Effector memory CD8-positive, alpha-beta T cell (primary cell): ENCODE measurements around the gene RGSL1.

ENCODE experiments used
- ATAC-seq: fragments of 150-1000 bp; cut with Tn5 transposase; replicated peaks from 2 replicates; pipeline ENCODE4 v1.10.0; 2021; ENCODE audit warnings: mild to moderate bottlenecking, moderate library complexity
- DNase-seq, 3 experiments: peaks; one replicate each; pipeline ENCODE4 v3.0.0; 2021
- H3K27ac Mint-ChIP-seq, 2 donors: one replicate each; pipeline ENCODE4 v1.8.0; 2022; ENCODE audit warnings: mild to moderate bottlenecking in 2 of 2, mixed read lengths in 2 of 2, moderate library complexity in 2 of 2
- H3K27me3 Mint-ChIP-seq, 2 donors: one replicate each; pipeline ENCODE4 v1.8.0; 2022; ENCODE audit warnings: mixed read lengths in 2 of 2
- H3K36me3 Mint-ChIP-seq: one replicate; pipeline ENCODE4 v1.8.0; 2022; ENCODE audit warnings: mild to moderate bottlenecking, moderate library complexity, mixed read lengths; ENCODE audit not compliant: insufficient read depth
- H3K4me1 Mint-ChIP-seq, 2 donors: one replicate each; pipeline ENCODE4 v1.8.0; 2022; ENCODE audit warnings: low read depth in 2 of 2, mixed read lengths in 2 of 2
- H3K4me3 Mint-ChIP-seq, 2 donors: one replicate each; pipeline ENCODE4 v1.8.0; 2022; ENCODE audit warnings: mild to moderate bottlenecking in 2 of 2, mixed read lengths in 2 of 2, moderate library complexity in 2 of 2
- H3K9me3 Mint-ChIP-seq, 2 donors: one replicate each; pipeline ENCODE4 v1.8.0; 2022; ENCODE audit warnings: mixed read lengths in 2 of 2

Gene RGSL1

DNA sequence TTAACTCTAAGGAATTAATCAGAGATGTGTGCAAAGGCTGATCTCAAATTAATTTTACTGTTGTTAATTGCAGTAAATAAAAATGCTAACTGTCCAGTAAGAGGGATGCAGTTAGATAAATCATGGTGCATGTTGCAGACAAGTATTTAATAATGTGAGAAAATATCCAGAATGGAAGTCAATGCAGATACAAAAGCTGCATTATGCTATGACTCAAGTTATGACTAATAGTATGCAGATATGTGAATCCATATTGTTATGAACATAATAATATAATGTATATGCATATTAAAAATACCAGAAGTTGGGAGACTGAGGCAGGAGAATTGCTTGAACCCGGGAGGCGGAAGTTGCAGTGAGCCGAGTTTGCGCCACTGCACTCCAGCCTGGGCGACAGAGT, 117.7 kb downstream of the RGSL1 start:
- Mint-ChIP-seq H3K36me3 (no peaks in the 10 kb centered on the region), H3K27ac (no peak overlapping the region), H3K4me3 (no peak overlapping the region), H3K27me3 (no peaks in the 10 kb centered on the region), H3K4me1 (no peaks in the 10 kb centered on the region), H3K9me3 (no peaks in the 10 kb centered on the region)
- ATAC-seq (no peak), DNase-seq (no peak)

DNA sequence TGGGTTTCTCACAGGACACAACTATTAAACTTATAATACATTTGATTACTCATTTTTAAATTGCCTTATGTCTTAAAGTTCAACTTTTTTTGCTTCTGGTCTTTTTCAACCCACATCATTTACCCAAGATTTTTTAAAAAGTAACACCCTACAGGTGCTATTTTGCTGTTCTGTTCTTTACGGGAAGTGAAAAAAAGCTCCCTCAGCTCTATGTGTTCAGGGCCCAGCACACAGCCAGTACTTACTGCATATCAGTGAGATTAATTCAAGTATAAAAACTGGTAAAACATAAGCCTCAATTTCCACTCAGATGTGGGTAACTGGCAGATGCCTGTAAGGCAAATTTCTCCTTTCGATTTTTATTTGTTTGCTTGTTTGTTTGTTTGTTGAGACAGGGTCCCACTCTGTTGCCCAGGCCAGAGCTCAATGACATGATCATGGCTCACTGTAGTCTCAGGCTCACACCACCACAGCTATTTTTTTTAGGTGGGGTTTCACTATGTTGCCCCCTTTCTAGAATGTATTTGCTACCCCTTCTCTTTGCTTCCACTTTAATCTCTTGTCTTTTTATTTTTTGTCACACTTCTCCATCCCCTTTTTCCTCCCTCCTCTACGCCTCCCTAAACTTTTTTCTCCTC, 118.8 kb downstream of the RGSL1 start:
- Mint-ChIP-seq H3K27me3 (no peaks in the 10 kb centered on the region), H3K4me3 (no peak overlapping the region), H3K4me1 (no peaks in the 10 kb centered on the region), H3K9me3 (no peaks in the 10 kb centered on the region), H3K27ac (no peak overlapping the region), H3K36me3 (no peaks in the 10 kb centered on the region)
- DNase-seq: no peak
- ATAC-seq: no peak

- ATAC-seq: no peak
- H3K27me3 Mint-ChIP-seq: no peaks in the 10 kb centered on the region
- no peaks in the 10 kb centered on the region for H3K9me3 Mint-ChIP-seq
- no peaks in the 10 kb centered on the region for H3K4me1 Mint-ChIP-seq
- DNase-seq: no peak
- H3K36me3 Mint-ChIP-seq: peaks cover 1% of the 10 kb centered on the region
- no peak overlapping the region for H3K4me3 Mint-ChIP-seq
- H3K27ac Mint-ChIP-seq: no peak overlapping the region
Measured at GRCh38 chr1:182569939-182570610, 120.1 kb downstream of the RGSL1 start.

DNA sequence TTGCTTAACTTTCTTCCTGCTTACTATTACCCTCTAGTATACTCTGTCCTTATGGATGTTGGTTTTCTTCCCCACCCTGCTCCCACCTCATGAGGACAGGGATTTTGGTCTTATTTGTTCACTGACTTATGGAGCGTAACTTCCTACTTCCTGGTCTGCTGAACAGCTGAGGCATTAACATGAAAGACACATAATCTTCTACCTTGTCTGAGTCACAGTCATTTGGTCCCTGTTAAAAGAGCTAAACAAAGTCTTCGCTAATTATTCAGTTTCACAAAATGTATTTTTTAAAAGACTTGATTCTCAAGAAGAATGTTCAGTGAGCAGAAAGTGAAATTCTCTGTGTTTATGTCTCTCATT, 120.6 kb downstream of the RGSL1 start:
- Mint-ChIP-seq H3K36me3 (peaks cover 5% of the 10 kb centered on the region), H3K4me3 (no peak overlapping the region), H3K27ac (no peak overlapping the region), H3K9me3 (no peaks in the 10 kb centered on the region), H3K27me3 (no peaks in the 10 kb centered on the region), H3K4me1 (no peaks in the 10 kb centered on the region)
- ATAC-seq (no peak), DNase-seq (no peak)

- ATAC-seq (no peak), DNase-seq (no peak)
- peaks cover 7 to 19% of the 10 kb centered on the region in 2 donors for H3K4me1 Mint-ChIP-seq
- no peak overlapping the region for H3K27ac Mint-ChIP-seq
- H3K4me3 Mint-ChIP-seq: no peak overlapping the region
- no peaks in the 10 kb centered on the region for H3K9me3 Mint-ChIP-seq
- H3K27me3 Mint-ChIP-seq: no peaks in the 10 kb centered on the region
- H3K36me3 Mint-ChIP-seq: peaks cover 40% of the 10 kb centered on the region
Measured at GRCh38 chr1:182574156-182574555, 124.2 kb downstream of the RGSL1 start.

DNA sequence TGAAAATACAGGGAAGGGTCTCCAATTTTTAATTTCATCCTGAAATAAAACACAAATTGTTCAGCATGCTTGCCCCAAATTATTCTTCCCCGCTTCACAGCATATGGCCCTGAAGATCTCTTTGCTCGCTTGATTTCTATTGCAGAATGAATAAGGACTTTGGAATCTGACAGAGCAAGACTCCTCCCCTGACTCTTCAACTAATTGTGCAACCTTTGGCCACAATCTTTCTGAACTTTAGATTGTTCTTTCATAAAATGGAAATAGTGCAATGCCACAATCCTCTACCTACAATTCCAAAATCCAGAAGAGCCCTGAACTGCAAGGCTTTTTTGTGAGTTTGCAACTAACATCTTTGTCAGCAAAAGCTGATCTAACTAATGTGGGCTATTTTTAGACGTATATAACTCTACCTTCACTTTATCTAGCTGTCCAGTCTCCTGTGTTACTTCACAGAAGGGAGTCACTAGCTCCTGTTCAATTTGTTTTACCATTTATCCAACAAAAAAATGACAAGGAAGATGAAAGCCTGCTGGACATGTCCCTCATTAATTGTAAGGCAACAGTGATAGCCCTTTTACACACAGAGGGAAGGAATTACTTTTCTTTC, 125.7 kb downstream of the RGSL1 start:
- H3K27me3 Mint-ChIP-seq: no peaks in the 10 kb centered on the region
- DNase-seq: no peak
- peaks cover 53% of the 10 kb centered on the region for H3K36me3 Mint-ChIP-seq
- H3K4me1 Mint-ChIP-seq: peaks cover 11 to 22% of the 10 kb centered on the region in 2 donors
- H3K9me3 Mint-ChIP-seq: no peaks in the 10 kb centered on the region
- no peak overlapping the region for H3K4me3 Mint-ChIP-seq
- no peak for ATAC-seq
- no peak overlapping the region for H3K27ac Mint-ChIP-seq

DNA sequence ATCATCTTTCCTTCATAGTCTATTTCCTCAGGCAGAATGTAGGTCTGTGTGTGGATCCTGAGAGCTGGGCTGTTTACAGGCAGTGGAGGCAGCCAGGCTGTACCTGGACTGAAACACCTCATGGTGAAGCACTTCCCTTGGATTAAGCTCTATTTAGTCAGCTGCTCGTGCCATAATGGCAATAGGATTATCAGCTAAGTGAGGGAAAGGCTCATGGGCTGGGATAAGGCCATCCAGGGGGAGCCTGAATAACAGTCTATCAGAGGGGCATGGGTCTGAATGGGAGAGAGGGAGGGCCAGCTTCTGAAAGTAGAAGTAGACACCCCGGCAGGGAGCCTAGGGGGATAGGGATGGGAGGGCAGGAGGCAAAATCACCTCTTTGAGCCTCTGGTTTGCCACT, 130.8 kb downstream of the RGSL1 start:
- Mint-ChIP-seq H3K27me3 (no peaks in the 10 kb centered on the region), H3K4me1 (peaks cover 49 to 58% of the 10 kb centered on the region in 2 donors), H3K4me3 (no peak overlapping the region), H3K9me3 (no peaks in the 10 kb centered on the region), H3K36me3 (peaks cover 73% of the 10 kb centered on the region), H3K27ac (no peak overlapping the region)
- ATAC-seq (no peak), DNase-seq (no peak)

- H3K9me3 Mint-ChIP-seq: no peaks in the 10 kb centered on the region
- H3K4me1 Mint-ChIP-seq: peaks cover 60 to 61% of the 10 kb centered on the region in 2 donors
- no peak for DNase-seq
- no peaks in the 10 kb centered on the region for H3K27me3 Mint-ChIP-seq
- ATAC-seq: no peak
- peak overlapping the region; percentile 54 to 66 for H3K4me3 Mint-ChIP-seq
- peak overlapping the region in 1 of 2 donors; percentile 15 for H3K27ac Mint-ChIP-seq
- peaks cover 50% of the 10 kb centered on the region for H3K36me3 Mint-ChIP-seq
Measured at GRCh38 chr1:182584746-182585145, 134.8 kb downstream of the RGSL1 start.

- no peak overlapping the region for H3K27ac Mint-ChIP-seq
- no peaks in the 10 kb centered on the region for H3K27me3 Mint-ChIP-seq
- ATAC-seq (no peak), DNase-seq (no peak)
- peaks cover 39% of the 10 kb centered on the region for H3K36me3 Mint-ChIP-seq
- H3K4me3 Mint-ChIP-seq: peak overlapping the region; percentile 54 to 66
- H3K9me3 Mint-ChIP-seq: no peaks in the 10 kb centered on the region
- H3K4me1 Mint-ChIP-seq: peaks cover 61 to 63% of the 10 kb centered on the region in 2 donors
Measured at GRCh38 chr1:182586380-182586779, 136.4 kb downstream of the RGSL1 start.

- Mint-ChIP-seq H3K9me3 (no peaks in the 10 kb centered on the region), H3K27ac (no peak overlapping the region), H3K27me3 (peaks cover 0 to 6% of the 10 kb centered on the region in 2 donors), H3K36me3 (peaks cover 32% of the 10 kb centered on the region), H3K4me3 (peak overlapping the region in 1 of 2 donors; percentile 100), H3K4me1 (peaks cover 59 to 60% of the 10 kb centered on the region in 2 donors)
- no peak for ATAC-seq
- no peak for DNase-seq
Measured at GRCh38 chr1:182587093-182587492, 137.1 kb downstream of the RGSL1 start.

- no peaks in the 10 kb centered on the region for H3K9me3 Mint-ChIP-seq
- peak; percentile 6 for ATAC-seq
- peaks cover 54% of the 10 kb centered on the region in 2 donors for H3K4me1 Mint-ChIP-seq
- peaks cover 0 to 9% of the 10 kb centered on the region in 2 donors for H3K27me3 Mint-ChIP-seq
- no peak for DNase-seq
- H3K36me3 Mint-ChIP-seq: peaks cover 28% of the 10 kb centered on the region
- peak overlapping the region; percentile 99 to 100 for H3K27ac Mint-ChIP-seq
- peak overlapping the region; percentile 98 to 100 for H3K4me3 Mint-ChIP-seq
Measured at GRCh38 chr1:182587666-182588499, 137.9 kb downstream of the RGSL1 start.

DNA sequence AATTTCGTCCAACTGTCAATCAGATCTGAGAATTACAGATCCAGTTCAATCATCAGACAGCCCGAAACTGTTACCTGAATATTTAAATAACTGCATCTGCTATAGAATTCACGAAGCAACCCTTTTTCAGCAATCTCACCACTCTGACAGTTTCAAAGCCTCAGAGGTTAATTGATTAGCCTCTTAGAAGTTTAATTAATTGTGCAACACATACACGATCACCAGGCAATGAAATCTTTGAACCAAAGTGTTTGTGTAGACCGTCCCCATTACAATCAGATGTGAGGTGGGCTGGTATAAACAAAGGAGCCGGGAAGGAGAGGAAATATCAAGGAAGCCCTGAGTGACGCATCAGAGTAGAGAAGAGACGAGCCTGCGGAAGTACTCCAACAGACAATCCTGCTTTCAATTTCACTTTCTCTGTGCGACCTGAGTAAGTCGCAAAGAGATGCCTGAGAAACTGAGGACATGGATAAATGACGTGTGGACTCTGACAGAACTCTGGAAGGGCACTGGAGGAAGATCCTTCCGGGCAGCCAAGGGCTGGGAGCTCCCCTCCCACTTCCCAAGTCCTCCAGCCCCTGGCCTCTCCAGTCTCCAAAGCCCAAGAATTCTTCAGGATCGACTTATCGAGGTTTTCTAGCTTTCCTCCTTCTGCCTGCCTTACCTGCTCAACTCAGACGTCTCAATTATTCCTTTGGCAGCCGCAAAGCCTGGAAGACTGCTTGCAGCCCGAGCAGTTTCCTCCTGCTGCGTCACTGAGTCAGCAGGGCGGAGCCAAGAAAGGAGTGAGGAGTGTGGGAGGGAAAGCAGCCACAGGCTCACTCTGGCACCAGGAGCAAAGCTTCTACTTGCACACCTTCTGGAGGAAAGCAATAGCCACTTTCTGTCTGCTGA, 138.8 kb downstream of the RGSL1 start, which contains the start of gene RNASEL:
Gene RNASEL, minus strand, starts transcription at position 757 of the 897 bp plus-strand sequence. CDS start 2,450 bp downstream, outside the sequence.
- Mint-ChIP-seq H3K9me3 (no peaks in the 10 kb centered on the region), H3K4me3 (peak within 1 kb of the TSS; percentile 98 to 100), H3K36me3 (peaks cover 21% of the 10 kb centered on the region), H3K27ac (peak within 1 kb of the TSS; percentile 99 to 100), H3K4me1 (peaks cover 45 to 46% of the 10 kb centered on the region in 2 donors), H3K27me3 (peaks cover 0 to 9% of the 10 kb centered on the region in 2 donors)
- DNase-seq (peak in 2 of 3 experiments; percentile 29 to 49), ATAC-seq (peak; percentile 88)
